Astrocyte (in vitro differentiated cells and primary cell): ENCODE measurements around the gene APOB. TPM values are rescaled to one million over a fixed set of nuclear protein-coding genes. Genes with fewer than 3 reads are reported as not detected.

Source experiments
- DNase-seq: peaks from one replicate; pipeline ENCODE4 v3.0.0-alpha.2; 2010; ENCODE audit warnings: low read depth
- FAIRE-seq: peaks from 2 replicates; lab custom pipeline; 2011; peaks lifted over from hg19 to GRCh38; lab: Jason Lieb, UNC
- H2AFZ ChIP-seq: 2 replicates; pipeline ENCODE4 v1.6.0; 2012; ENCODE audit warnings: low read depth, low read length, inconsistent platforms
- H3K27ac ChIP-seq: 2 replicates; pipeline ENCODE4 v1.5.1; 2011; ENCODE audit warnings: low read depth, low read length, inconsistent platforms
- H3K27me3 ChIP-seq: 2 replicates; pipeline ENCODE4 v1.6.0; 2011; ENCODE audit warnings: low read length, inconsistent platforms; ENCODE audit not compliant: insufficient read depth
- H3K36me3 ChIP-seq: 2 replicates; pipeline ENCODE4 v1.5.1; 2011; ENCODE audit warnings: low read length, inconsistent platforms; ENCODE audit not compliant: insufficient read depth
- H3K4me1 ChIP-seq: 2 replicates; pipeline ENCODE4 v1.5.1; 2011; ENCODE audit warnings: low read length, inconsistent platforms; ENCODE audit not compliant: insufficient read depth
- H3K4me2 ChIP-seq: 2 replicates; pipeline ENCODE4 v1.6.0; 2012; ENCODE audit warnings: low read length, inconsistent platforms
- H3K4me3 ChIP-seq: 2 replicates; pipeline ENCODE4 v1.5.1; 2011; ENCODE audit warnings: low read depth, mild to moderate bottlenecking, low read length, inconsistent platforms; ENCODE audit not compliant: insufficient read depth
- H3K79me2 ChIP-seq: 2 replicates; pipeline ENCODE4 v1.6.0; 2012; ENCODE audit warnings: mild to moderate bottlenecking, low read length, inconsistent platforms; ENCODE audit not compliant: insufficient read depth
- H3K9ac ChIP-seq: 2 replicates; pipeline ENCODE4 v1.6.0; 2012; ENCODE audit warnings: mild to moderate bottlenecking, low read length, inconsistent platforms
- H3K9me3 ChIP-seq: 2 replicates; pipeline ENCODE4 v1.5.1; 2012; ENCODE audit warnings: low read depth, mild to moderate bottlenecking, low read length, inconsistent platforms; ENCODE audit not compliant: insufficient read depth
- H4K20me1 ChIP-seq: 2 replicates; pipeline ENCODE4 v1.6.0; 2012; ENCODE audit warnings: low read length, inconsistent platforms; ENCODE audit not compliant: insufficient read depth
- H3K27ac Mint-ChIP-seq: one replicate; pipeline ENCODE4 v1.8.0; 2021; ENCODE audit warnings: mild to moderate bottlenecking, mixed read lengths; ENCODE audit not compliant: unreplicated experiment
- H3K27me3 Mint-ChIP-seq: one replicate; pipeline ENCODE4 v1.8.0; 2021; ENCODE audit warnings: low read depth, mixed read lengths; ENCODE audit not compliant: unreplicated experiment
- H3K36me3 Mint-ChIP-seq: one replicate; pipeline ENCODE4 v1.8.0; 2021; ENCODE audit warnings: low read depth, mixed read lengths; ENCODE audit not compliant: unreplicated experiment
- H3K4me1 Mint-ChIP-seq: one replicate; pipeline ENCODE4 v1.8.0; 2021; ENCODE audit warnings: low read depth, mixed read lengths; ENCODE audit not compliant: unreplicated experiment
- H3K4me3 Mint-ChIP-seq: one replicate; pipeline ENCODE4 v1.8.0; 2021; ENCODE audit warnings: mild to moderate bottlenecking, moderate library complexity, mixed read lengths; ENCODE audit not compliant: unreplicated experiment
- H3K9me3 Mint-ChIP-seq: one replicate; pipeline ENCODE4 v1.8.0; 2021; ENCODE audit warnings: mild to moderate bottlenecking, mixed read lengths; ENCODE audit not compliant: unreplicated experiment
- EZH2 ChIP-seq: IDR thresholded peaks from 2 replicates; pipeline ENCODE4 v1.6.1; 2012; ENCODE audit warnings: mild to moderate bottlenecking, low read length, inconsistent platforms; ENCODE audit not compliant: insufficient read depth
- total RNA-seq: library from RNA; stranded (reverse); gene quantifications from 2 replicates; pipeline ENCODE4 v1.2.1, GENCODE V29; 2021
- TF ChIP-seq, protein P1 (sequence below): IDR thresholded peaks from 2 replicates; pipeline ENCODE4 v1.5.1; 2011; ENCODE audit warnings: low read depth, mild to moderate bottlenecking, inconsistent platforms, low read length, moderate library complexity; ENCODE audit not compliant: insufficient read depth

The APOB gene
- total RNA-seq, 1 donor from 2014 or later, result 0.05 TPM

DNA sequence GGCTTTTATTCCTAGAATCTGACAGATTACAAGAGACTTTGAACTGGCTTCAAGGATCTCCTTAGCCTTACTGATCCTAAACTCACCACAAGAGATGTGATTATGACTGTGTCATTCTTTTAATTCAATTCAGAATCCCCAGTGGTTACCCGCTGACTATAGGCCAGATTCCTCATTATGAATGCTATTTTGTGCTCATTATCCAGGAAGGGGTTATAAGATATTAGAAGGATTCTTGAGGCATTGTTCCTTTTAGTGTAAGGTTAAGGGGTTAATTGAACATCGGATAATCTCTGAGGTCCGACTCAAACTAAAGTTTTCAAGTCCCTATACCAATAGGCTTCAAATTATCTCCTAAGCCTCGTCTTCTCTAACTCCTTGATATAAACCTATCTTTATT is 40.5 kb upstream of the APOB start:
- Mint-ChIP-seq H3K36me3 (no peaks in the 10 kb centered on the region), H3K9me3 (no peaks in the 10 kb centered on the region)

DNA sequence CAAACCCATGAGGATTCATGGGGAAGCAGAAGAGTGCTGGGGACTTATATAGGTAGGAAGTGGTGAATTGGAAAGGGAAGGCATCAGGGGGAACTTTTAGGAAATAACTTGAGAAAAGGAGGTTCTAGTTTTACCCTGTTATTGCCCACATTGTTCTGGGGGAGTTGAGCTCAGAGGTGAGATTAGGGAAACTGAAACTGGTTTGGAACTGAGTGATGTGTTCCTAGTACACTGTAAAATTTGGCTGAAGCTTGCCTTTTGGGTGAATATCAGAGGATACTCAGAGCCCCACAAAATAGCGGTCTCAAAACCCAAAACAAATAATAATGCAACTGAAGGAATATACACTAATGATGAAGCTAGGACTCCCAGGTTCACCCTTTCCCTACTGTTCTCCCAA is 39.6 kb upstream of the APOB start:
- Histone ChIP-seq H3K27me3 (no peaks in the 10 kb centered on the region), H3K9ac (no peak overlapping the region), H3K9me3 (no peaks in the 10 kb centered on the region), H3K36me3 (no peaks in the 10 kb centered on the region), H3K27ac (no peak overlapping the region), H3K79me2 (no peaks in the 10 kb centered on the region), H2AFZ (no peak overlapping the region), H3K4me2 (no peak overlapping the region), H4K20me1 (no peaks in the 10 kb centered on the region), H3K4me3 (no peak overlapping the region), H3K4me1 (no peaks in the 10 kb centered on the region)
- H3K27me3 Mint-ChIP-seq, result peaks cover 2% of the 10 kb centered on the region
- H3K36me3 Mint-ChIP-seq, result no peaks in the 10 kb centered on the region
- TF ChIP-seq, protein P1, sequence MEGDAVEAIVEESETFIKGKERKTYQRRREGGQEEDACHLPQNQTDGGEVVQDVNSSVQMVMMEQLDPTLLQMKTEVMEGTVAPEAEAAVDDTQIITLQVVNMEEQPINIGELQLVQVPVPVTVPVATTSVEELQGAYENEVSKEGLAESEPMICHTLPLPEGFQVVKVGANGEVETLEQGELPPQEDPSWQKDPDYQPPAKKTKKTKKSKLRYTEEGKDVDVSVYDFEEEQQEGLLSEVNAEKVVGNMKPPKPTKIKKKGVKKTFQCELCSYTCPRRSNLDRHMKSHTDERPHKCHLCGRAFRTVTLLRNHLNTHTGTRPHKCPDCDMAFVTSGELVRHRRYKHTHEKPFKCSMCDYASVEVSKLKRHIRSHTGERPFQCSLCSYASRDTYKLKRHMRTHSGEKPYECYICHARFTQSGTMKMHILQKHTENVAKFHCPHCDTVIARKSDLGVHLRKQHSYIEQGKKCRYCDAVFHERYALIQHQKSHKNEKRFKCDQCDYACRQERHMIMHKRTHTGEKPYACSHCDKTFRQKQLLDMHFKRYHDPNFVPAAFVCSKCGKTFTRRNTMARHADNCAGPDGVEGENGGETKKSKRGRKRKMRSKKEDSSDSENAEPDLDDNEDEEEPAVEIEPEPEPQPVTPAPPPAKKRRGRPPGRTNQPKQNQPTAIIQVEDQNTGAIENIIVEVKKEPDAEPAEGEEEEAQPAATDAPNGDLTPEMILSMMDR, result no peak
- TF ChIP-seq EZH2, result no peak
- H3K9me3 Mint-ChIP-seq, result no peaks in the 10 kb centered on the region
- no peak overlapping the region for H3K4me3 Mint-ChIP-seq
- FAIRE-seq (no peak), DNase-seq (no peak)
- no peaks in the 10 kb centered on the region for H3K4me1 Mint-ChIP-seq
- H3K27ac Mint-ChIP-seq, result no peak overlapping the region

More for the DNA sequence above, 40.5 kb upstream of the APOB start:
- H3K9ac ChIP-seq, result no peak overlapping the region
- no peaks in the 10 kb centered on the region for H3K36me3 ChIP-seq
- H3K27me3 ChIP-seq, result no peaks in the 10 kb centered on the region
- DNase-seq (no peak), FAIRE-seq (no peak)
- TF ChIP-seq, protein P1, result no peak
- TF ChIP-seq EZH2, result no peak
- no peaks in the 10 kb centered on the region for H3K79me2 ChIP-seq
- no peak overlapping the region for H3K27ac ChIP-seq
- no peak overlapping the region for H2AFZ ChIP-seq
- no peaks in the 10 kb centered on the region for H3K4me1 Mint-ChIP-seq
- H3K4me3 Mint-ChIP-seq, result no peak overlapping the region
- no peak overlapping the region for H3K4me2 ChIP-seq
- H4K20me1 ChIP-seq, result no peaks in the 10 kb centered on the region
- no peak overlapping the region for H3K27ac Mint-ChIP-seq
- H3K9me3 ChIP-seq, result no peaks in the 10 kb centered on the region
- no peaks in the 10 kb centered on the region for H3K4me1 ChIP-seq
- peaks cover 4% of the 10 kb centered on the region for H3K27me3 Mint-ChIP-seq
- no peak overlapping the region for H3K4me3 ChIP-seq

- Histone ChIP-seq H3K9me3 (no peaks in the 10 kb centered on the region), H3K79me2 (no peaks in the 10 kb centered on the region), H3K36me3 (no peaks in the 10 kb centered on the region), H3K27me3 (no peaks in the 10 kb centered on the region), H3K4me1 (no peaks in the 10 kb centered on the region), H4K20me1 (no peaks in the 10 kb centered on the region), H3K9ac (no peak overlapping the region), H3K4me3 (no peak overlapping the region), H2AFZ (no peak overlapping the region), H3K4me2 (no peak overlapping the region), H3K27ac (no peak overlapping the region)
- no peaks in the 10 kb centered on the region for H3K4me1 Mint-ChIP-seq
- FAIRE-seq (no peak), DNase-seq (no peak)
- TF ChIP-seq, protein P1, result no peak
- no peak for TF ChIP-seq EZH2
- H3K4me3 Mint-ChIP-seq, result no peak overlapping the region
- H3K9me3 Mint-ChIP-seq, result no peaks in the 10 kb centered on the region
- no peaks in the 10 kb centered on the region for H3K27me3 Mint-ChIP-seq
- H3K27ac Mint-ChIP-seq, result no peak overlapping the region
- no peaks in the 10 kb centered on the region for H3K36me3 Mint-ChIP-seq
These were observed 34.4 kb upstream of the APOB start for GRCh38 chr2:21078296-21078695.
